HG03135 (cell line): ENCODE measurements around the gene BTN1A1.

Experiments
- ATAC-seq: cut with Tn5 transposase; IDR thresholded peaks from one replicate; pipeline ENCODE4 v1.9.1; 2021; ENCODE audit warnings: mild to moderate bottlenecking, moderate library complexity; ENCODE audit not compliant: unreplicated experiment

BTN1A1 gene

DNA sequence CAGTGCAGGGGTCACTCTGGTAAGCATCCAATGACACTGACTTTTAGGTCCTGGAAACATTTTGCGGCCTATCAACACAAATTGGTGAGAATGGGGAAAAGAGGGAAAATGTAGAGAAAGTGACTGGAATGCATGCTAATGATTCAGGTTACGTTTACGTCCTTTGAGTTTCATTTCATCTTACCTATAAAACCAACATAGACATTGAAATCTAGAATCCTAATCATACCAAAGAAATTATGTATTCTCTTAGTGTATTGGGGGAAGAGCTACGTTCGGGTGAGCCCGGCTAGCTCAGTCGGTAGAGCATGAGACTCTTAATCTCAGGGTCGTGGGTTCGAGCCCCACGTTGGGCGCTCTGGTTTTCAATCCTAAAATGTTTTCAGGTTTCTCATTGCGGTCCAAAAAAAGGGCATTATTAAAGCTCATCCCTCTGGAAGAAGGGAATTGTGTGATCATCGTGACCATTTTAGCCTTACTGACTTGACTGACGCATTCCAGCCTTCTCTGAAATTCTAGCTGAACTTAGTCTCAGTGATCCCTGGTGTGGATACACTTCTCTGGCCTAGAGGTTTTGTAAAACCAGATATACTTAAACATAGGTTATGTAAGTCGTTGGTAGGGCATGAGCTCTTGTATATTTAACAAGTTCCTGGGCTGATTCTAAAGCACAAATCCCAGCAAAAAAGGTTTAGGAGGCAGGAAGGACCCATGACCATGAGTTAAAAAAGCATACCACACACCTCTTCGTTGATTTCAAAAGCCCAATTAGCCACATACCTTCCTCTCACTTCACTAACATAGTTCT is 56.4 kb downstream of the BTN1A1 start:
- no peak for ATAC-seq
